ENCODE data around the gene RHOV.
"Not testable (repeated sequence)": the region's sequence is repeated elsewhere in the genome, so short reads cannot be mapped to it uniquely, and the experiment has no call there.

Gene RHOV

GRCh38 chr15:40875991-40876730, 2.1 kb upstream of the RHOV start:
- in situ Hi-C loops (cut with MboI; ENCODE audit: low sequenced_read_pairs): no loop called here

- in situ Hi-C loops (cut with MboI; ENCODE audit: low sequenced_read_pairs): no loop called here
Measured at GRCh38 chr15:40872791-40873693, 992 bp downstream of the RHOV start.

DNA sequence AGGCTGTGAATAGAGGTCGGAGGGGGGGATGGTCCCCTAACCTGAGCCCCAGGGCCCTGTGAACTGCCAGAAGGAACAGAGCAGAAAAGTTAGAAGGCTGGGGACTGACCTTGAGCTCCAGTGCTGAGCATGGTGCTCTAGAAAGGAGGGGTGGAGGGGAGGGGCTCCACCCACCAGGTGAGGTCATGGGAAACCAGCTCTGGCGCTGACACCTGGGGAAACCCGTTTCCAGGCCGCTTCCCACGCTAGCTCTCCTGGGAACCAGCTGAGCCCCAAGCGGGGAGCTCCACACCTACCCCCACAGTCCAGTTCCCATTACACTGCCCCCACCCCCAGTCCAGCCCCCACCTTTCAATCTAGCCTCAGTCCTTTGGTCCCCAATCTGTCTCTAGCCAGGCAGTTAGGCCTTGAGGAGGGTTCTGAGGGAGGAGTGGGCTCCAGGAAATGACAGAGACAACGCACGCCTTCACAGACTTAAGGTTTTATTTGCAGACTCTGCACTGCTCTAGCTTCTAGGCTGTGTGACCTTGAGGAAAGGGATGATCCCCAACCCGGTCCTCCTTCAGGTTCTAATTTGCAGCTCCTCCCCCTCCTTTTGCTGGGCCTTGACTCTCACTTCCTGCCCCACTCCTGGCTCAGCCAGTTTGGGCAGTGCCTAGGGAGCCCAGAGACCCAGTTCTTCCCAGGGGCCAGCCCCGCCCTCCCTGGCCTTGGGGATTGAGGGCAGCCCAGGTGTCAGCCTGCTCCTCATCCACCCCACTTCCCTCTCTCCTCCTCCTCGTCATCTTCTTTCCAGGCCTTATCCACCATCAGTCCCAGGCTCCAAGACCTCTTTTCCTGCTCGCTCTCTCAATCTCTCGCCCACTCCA, 2.1 kb downstream of the RHOV start:
- in situ Hi-C loops (cut with MboI; ENCODE audit: low sequenced_read_pairs): no loop called here

- in situ Hi-C loops (cut with MboI; ENCODE audit: low sequenced_read_pairs): no loop called here
Measured at GRCh38 chr15:40870716-40871115, 3.3 kb downstream of the RHOV start.

- in situ Hi-C loops (cut with MboI; ENCODE audit: low sequenced_read_pairs): no loop called here
Measured at GRCh38 chr15:40869686-40870085, 4.3 kb downstream of the RHOV start.

GRCh38 chr15:40867199-40867598, 6.8 kb downstream of the RHOV start:
- in situ Hi-C loops (cut with MboI; ENCODE audit: low sequenced_read_pairs): no loop called here

DNA sequence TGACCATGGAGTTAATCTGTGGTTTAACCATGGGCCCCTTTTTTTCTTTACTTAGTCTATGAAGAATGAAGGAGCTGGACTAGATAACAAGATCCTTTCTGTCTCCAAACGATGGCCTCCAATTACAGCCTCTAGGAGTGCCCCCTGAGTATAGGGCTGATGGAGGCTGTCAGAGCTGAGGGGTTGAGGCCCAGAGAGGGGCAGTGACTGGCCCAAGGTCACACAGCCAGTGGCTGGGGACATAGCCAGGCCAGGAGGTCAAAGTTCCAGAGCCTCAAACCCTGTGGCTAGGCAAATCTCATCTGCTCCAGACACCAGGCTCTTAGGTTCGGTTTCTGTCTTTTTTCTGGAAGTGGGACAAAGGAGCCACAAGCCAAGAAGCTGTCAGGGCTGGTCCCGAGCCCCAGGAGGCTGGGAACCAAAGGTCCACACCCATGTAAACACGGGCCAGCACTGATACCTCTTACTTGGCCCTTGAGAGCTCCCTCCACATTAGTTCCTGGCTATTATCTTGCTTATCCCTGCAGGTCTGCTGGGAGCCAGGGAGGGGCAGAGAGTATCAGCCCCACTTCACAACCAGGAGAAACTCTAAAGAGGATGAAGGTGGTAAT, 10.3 kb downstream of the RHOV start:
- in situ Hi-C loops (cut with MboI; ENCODE audit: low sequenced_read_pairs): no loop called here

DNA sequence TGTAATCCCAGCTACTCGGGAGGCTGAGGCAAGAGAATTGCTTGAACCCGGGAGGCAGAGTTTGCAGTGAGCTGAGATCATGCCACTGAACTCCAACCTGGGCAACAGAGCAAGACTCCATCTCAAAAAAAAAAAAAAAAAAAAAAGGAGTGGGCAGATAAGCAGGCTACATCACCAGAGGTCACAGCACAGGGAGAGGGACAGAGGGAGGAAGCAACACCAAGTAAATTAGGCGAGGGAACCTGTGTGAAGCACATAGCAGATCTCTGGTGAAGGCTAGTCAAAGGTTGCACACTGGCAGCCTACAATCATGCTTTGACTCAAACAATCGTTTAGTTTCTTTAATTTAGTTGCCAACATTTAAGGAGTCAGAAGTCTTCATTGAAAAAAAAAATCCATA, 12.9 kb downstream of the RHOV start:
- in situ Hi-C loops (cut with MboI; ENCODE audit: low sequenced_read_pairs): not testable (repeated sequence)

- in situ Hi-C loops (cut with MboI; ENCODE audit: low sequenced_read_pairs): no loop called here
Measured at GRCh38 chr15:40859206-40859851, 14.7 kb downstream of the RHOV start.

- in situ Hi-C loops (cut with MboI; ENCODE audit: low sequenced_read_pairs): no loop called here
Measured at GRCh38 chr15:40858706-40859105, 15.3 kb downstream of the RHOV start.

- in situ Hi-C loops (cut with MboI; ENCODE audit: low sequenced_read_pairs): no loop called here
Measured at GRCh38 chr15:40857601-40858341, 16.3 kb downstream of the RHOV start.

- in situ Hi-C loops (cut with MboI; ENCODE audit: low sequenced_read_pairs): no loop called here
Measured at GRCh38 chr15:40856746-40857145, 17.3 kb downstream of the RHOV start.

DNA sequence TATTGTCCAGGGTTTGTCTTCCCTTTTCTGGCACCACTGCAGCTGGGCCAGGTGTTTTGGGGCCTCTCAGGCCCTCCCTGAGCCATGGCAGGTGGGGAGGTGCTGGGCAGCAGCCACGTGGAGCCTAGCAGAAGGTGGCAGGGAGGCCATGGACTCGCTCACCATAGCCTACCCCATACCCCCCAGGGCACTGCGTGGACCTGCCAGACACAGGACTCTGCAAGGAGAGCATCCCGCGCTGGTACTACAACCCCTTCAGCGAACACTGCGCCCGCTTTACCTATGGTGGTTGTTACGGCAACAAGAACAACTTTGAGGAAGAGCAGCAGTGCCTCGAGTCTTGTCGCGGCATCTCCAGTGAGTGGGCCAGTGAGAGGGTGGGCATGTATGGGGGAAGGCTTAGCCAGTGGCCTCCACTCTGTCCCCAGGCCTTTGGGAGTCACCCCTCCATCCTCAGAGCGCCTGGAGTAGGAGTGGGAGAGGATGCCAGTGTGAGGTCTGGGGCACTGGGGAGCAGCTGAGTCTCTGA, 18.3 kb downstream of the RHOV start:
- in situ Hi-C loops (cut with MboI; ENCODE audit: low sequenced_read_pairs): no loop called here

GRCh38 chr15:40854161-40854560, 19.9 kb downstream of the RHOV start:
- in situ Hi-C loops (cut with MboI; ENCODE audit: low sequenced_read_pairs): no loop called here

DNA sequence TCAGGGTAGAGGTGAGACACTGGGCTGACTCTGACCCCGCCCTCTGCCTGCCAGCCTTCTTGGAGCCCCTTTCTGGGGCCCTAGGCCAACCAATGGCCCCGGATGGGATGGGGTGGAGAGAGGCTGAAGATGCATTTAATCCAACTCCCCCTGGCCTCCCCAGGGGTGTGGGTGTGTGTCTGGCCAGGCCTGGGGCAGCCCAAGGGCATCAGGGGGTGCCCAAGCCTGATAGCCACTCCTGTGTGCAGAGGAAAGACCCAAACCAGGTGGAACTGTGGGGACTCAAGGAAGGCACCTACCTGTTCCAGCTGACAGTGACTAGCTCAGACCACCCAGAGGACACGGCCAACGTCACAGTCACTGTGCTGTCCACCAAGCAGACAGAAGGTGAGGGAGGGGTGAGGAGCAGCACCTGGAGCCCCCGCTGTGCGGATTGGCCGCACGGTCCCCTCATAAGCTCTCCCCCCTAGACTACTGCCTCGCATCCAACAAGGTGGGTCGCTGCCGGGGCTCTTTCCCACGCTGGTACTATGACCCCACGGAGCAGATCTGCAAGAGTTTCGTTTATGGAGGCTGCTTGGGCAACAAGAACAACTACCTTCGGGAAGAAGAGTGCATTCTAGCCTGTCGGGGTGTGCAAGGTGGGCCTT, 20.7 kb downstream of the RHOV start:
- in situ Hi-C loops (cut with MboI; ENCODE audit: low sequenced_read_pairs): no loop called here

- in situ Hi-C loops (cut with MboI; ENCODE audit: low sequenced_read_pairs): no loop called here
Measured at GRCh38 chr15:40852529-40852928, 21.5 kb downstream of the RHOV start.

- in situ Hi-C loops (cut with MboI; ENCODE audit: low sequenced_read_pairs): no loop called here
Measured at GRCh38 chr15:40850576-40851112, 23.4 kb downstream of the RHOV start.

DNA sequence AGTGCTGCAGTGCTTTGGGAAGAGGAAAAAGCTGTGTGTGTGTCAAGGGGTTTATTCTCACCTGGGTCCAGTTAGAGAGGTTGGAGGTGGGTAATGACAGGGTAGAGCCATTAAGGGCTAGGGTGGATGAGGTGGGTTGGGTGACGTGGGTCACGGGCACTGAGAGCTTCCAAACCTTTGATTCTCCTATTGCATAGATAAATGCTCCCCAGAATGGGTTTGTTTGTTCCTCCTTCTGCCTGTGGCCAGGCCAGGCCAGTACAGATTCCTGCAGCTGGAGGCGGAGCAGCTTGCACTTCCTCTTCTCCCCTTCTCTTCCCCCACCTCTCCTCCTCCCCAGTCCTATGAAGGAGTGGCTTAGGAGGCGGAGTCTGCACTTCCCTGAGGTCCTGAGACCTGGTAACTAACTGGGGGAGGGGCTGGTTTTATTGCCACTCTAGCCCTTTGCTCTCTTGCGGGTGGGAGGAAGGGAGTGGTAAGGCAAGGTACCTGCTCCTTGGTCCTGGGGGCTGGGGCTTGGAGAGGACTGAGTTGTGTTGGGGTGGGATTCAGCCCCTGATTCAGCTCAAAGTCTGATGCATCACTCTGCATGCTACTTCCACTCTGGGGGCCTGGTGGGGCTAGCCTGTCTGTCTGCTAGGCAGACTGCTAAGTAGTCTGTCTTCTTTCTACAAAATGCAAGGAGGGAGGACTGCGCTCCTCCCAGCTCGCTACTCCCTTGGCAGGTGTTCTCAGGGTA, 26.6 kb downstream of the RHOV start:
- in situ Hi-C loops (cut with MboI; ENCODE audit: low sequenced_read_pairs): no loop called here
